ENCODE measurements around the gene ALPI. TPM values are rescaled to one million over a fixed set of nuclear protein-coding genes. Genes with fewer than 3 reads are reported as not detected.

Gene ALPI
- total and polyA plus RNA-seq, 9 donors = 0.63 to 3.7 TPM; not detected in 7

Other genes with a start within 250 kb of the ALPI start
- 0.09 TPM for gene ALPP, start 77.4 kb upstream of the ALPI start, total RNA-seq
- under 1 TPM in 1 of 8 donors, not detected in 7; 0.30 TPM for gene ALPP, start 77.4 kb upstream of the ALPI start, polyA plus RNA-seq (ENCODE audit: insufficient read depth in 1 of 8, insufficient read length in 8 of 8, low replicate concordance in 1 of 8)
- not detected for gene ALPG, start 49.3 kb upstream of the ALPI start, total RNA-seq
- gene ALPG, start 49.3 kb upstream of the ALPI start, polyA plus RNA-seq (ENCODE audit: insufficient read depth in 1 of 8, insufficient read length in 8 of 8, low replicate concordance in 1 of 8) = not detected
- 0.31 TPM for gene ECEL1, start 31.7 kb downstream of the ALPI start, total RNA-seq
- under 1 TPM; 0.18 to 0.45 (median 0.33) TPM for gene ECEL1, start 31.7 kb downstream of the ALPI start, polyA plus RNA-seq (ENCODE audit: insufficient read depth in 1 of 8, insufficient read length in 8 of 8, low replicate concordance in 1 of 8)
- 2.6 TPM for gene PRSS56, start 64.2 kb downstream of the ALPI start, total RNA-seq
- gene PRSS56, start 64.2 kb downstream of the ALPI start, polyA plus RNA-seq (ENCODE audit: insufficient read depth in 1 of 8, insufficient read length in 8 of 8, low replicate concordance in 1 of 8) = 1 to 10 TPM; 1.7 to 2.5 (median 2.1) TPM
- gene CHRND, start 70.0 kb downstream of the ALPI start, total RNA-seq = 83.7 TPM
- 100 to 1,000 TPM; 118 to 163 (median 139) TPM for gene CHRND, start 70.0 kb downstream of the ALPI start, polyA plus RNA-seq (ENCODE audit: insufficient read depth in 1 of 8, insufficient read length in 8 of 8, low replicate concordance in 1 of 8)
- gene CHRNG, start 83.5 kb downstream of the ALPI start, total RNA-seq = 77.7 TPM
- 100 to 1,000 TPM in 4 of 8 donors, 10 to 100 TPM in 4; 75.0 to 165 (median 105) TPM for gene CHRNG, start 83.5 kb downstream of the ALPI start, polyA plus RNA-seq (ENCODE audit: insufficient read depth in 1 of 8, insufficient read length in 8 of 8, low replicate concordance in 1 of 8)
- gene TIGD1, start 94.4 kb downstream of the ALPI start, total RNA-seq = 5.1 TPM
- 1 to 10 TPM; 5.2 to 7.6 (median 6.2) TPM for gene TIGD1, start 94.4 kb downstream of the ALPI start, polyA plus RNA-seq (ENCODE audit: insufficient read depth in 1 of 8, insufficient read length in 8 of 8, low replicate concordance in 1 of 8)
- gene EIF4E2, start 94.5 kb downstream of the ALPI start, total RNA-seq = 115 TPM
- gene EIF4E2, start 94.5 kb downstream of the ALPI start, polyA plus RNA-seq (ENCODE audit: insufficient read depth in 1 of 8, insufficient read length in 8 of 8, low replicate concordance in 1 of 8) = 100 to 1,000 TPM; 105 to 135 (median 122) TPM
- 7.0 TPM for gene EFHD1, start 177.5 kb downstream of the ALPI start, total RNA-seq
- 10 to 100 TPM; 20.1 to 39.6 (median 28.1) TPM for gene EFHD1, start 177.5 kb downstream of the ALPI start, polyA plus RNA-seq (ENCODE audit: insufficient read depth in 1 of 8, insufficient read length in 8 of 8, low replicate concordance in 1 of 8)
- gene GIGYF2, start 241.2 kb downstream of the ALPI start, total RNA-seq = 49.4 TPM
- 10 to 100 TPM; 26.4 to 48.2 (median 40.8) TPM for gene GIGYF2, start 241.2 kb downstream of the ALPI start, polyA plus RNA-seq (ENCODE audit: insufficient read depth in 1 of 8, insufficient read length in 8 of 8, low replicate concordance in 1 of 8)

Measured in muscle of leg (tissue), 9 donors.